NAMALWA (cell line): ENCODE data around the gene TPT1.
"Not testable (repeated sequence)": the region's sequence is repeated elsewhere in the genome, so short reads cannot be mapped to it uniquely, and the experiment has no call there.

Source experiments
- DNase-seq: peaks from one replicate; pipeline ENCODE4 v3.0.0-alpha.2; 2015; ENCODE audit warnings: low spot score

TPT1 gene

GRCh38 chr13:45367358-45367757 is 26.4 kb upstream of the TPT1 start:
- peak; percentile 69 for DNase-seq

- DNase-seq = no peak
Measured at GRCh38 chr13:45365558-45365885, 24.5 kb upstream of the TPT1 start.

GRCh38 chr13:45364876-45365557 is 24.0 kb upstream of the TPT1 start:
- DNase-seq = no peak

- DNase-seq = peak; percentile 46
Measured at GRCh38 chr13:45362939-45363338, 22.0 kb upstream of the TPT1 start.

GRCh38 chr13:45361596-45362206 is 20.7 kb upstream of the TPT1 start:
- DNase-seq = no peak

GRCh38 chr13:45356966-45357672 is 16.1 kb upstream of the TPT1 start:
- no peak for DNase-seq

GRCh38 chr13:45353895-45354294 is 12.9 kb upstream of the TPT1 start:
- DNase-seq = peak; percentile 38

GRCh38 chr13:45352031-45352430 is 11.0 kb upstream of the TPT1 start:
- DNase-seq = no peak

GRCh38 chr13:45350152-45350551 is 9.2 kb upstream of the TPT1 start:
- DNase-seq = no peak

GRCh38 chr13:45349438-45349837 is 8.5 kb upstream of the TPT1 start:
- DNase-seq = no peak

- not testable (repeated sequence) for DNase-seq
Measured at GRCh38 chr13:45344064-45344463, 3.1 kb upstream of the TPT1 start.

GRCh38 chr13:45343102-45343501 is 2.1 kb upstream of the TPT1 start:
- DNase-seq = not testable (repeated sequence)

GRCh38 chr13:45342668-45343067 is 1.7 kb upstream of the TPT1 start:
- not testable (repeated sequence) for DNase-seq

GRCh38 chr13:45341799-45342500 is 967 bp upstream of the TPT1 start:
- DNase-seq = no peak

- peak; percentile 75 for DNase-seq
Measured at GRCh38 chr13:45340422-45341033, 455 bp downstream of the TPT1 start.

- DNase-seq = no peak
Measured at GRCh38 chr13:45339867-45340266, 1.1 kb downstream of the TPT1 start.

- DNase-seq = no peak
Measured at GRCh38 chr13:45339399-45339798, 1.6 kb downstream of the TPT1 start.

- DNase-seq = no peak
Measured at GRCh38 chr13:45337803-45338202, 3.2 kb downstream of the TPT1 start.

GRCh38 chr13:45337395-45337794 is 3.6 kb downstream of the TPT1 start:
- no peak for DNase-seq

- DNase-seq = peak; percentile 41
Measured at GRCh38 chr13:45336025-45336800, 4.8 kb downstream of the TPT1 start.

- DNase-seq = peak; percentile 44
Measured at GRCh38 chr13:45335397-45336024, 5.5 kb downstream of the TPT1 start.
